Type B pancreatic cell (in vitro differentiated cells): Measurements from ENCODE around the gene GNA12. TPM values are rescaled to one million over a fixed set of nuclear protein-coding genes. Genes with fewer than 3 reads are reported as not detected.

Experiments
- DNase-seq: peaks from one replicate; pipeline ENCODE4 v3.0.0; 2021; ENCODE audit warnings: mixed read lengths; ENCODE audit not compliant: unreplicated experiment; ENCODE audit errors: extremely low spot score
- H3K27ac Mint-ChIP-seq: 2 replicates; pipeline ENCODE4 v1.8.0; 2021; ENCODE audit warnings: mild to moderate bottlenecking, mixed read lengths
- H3K27me3 Mint-ChIP-seq: 2 replicates; pipeline ENCODE4 v1.8.0; 2021; ENCODE audit warnings: mixed read lengths
- H3K36me3 Mint-ChIP-seq: 2 replicates; pipeline ENCODE4 v1.8.0; 2021; ENCODE audit warnings: mixed read lengths
- H3K4me1 Mint-ChIP-seq: one replicate; pipeline ENCODE4 v1.8.0; 2021; ENCODE audit warnings: mixed read lengths; ENCODE audit not compliant: unreplicated experiment
- H3K4me3 Mint-ChIP-seq: 2 replicates; pipeline ENCODE4 v1.8.0; 2021; ENCODE audit warnings: mild to moderate bottlenecking, mixed read lengths
- H3K9me3 Mint-ChIP-seq: 2 replicates; pipeline ENCODE4 v1.8.0; 2021; ENCODE audit warnings: mixed read lengths
- total RNA-seq: library from RNA; stranded (reverse); gene quantifications from 2 replicates; pipeline ENCODE4 v1.2.1, GENCODE V29; 2021; ENCODE audit warnings: low replicate concordance
- TF ChIP-seq, protein P1 (sequence below): fragments of 200-600 bp; sonication (generic); conservative IDR thresholded peaks from 2 replicates; pipeline ENCODE4 v1.5.0; 2021; ENCODE audit warnings: antibody characterized with exemption, mild to moderate bottlenecking

GNA12 gene
- total RNA-seq, 1 donor from 2014 or later: 46.2 TPM

DNA sequence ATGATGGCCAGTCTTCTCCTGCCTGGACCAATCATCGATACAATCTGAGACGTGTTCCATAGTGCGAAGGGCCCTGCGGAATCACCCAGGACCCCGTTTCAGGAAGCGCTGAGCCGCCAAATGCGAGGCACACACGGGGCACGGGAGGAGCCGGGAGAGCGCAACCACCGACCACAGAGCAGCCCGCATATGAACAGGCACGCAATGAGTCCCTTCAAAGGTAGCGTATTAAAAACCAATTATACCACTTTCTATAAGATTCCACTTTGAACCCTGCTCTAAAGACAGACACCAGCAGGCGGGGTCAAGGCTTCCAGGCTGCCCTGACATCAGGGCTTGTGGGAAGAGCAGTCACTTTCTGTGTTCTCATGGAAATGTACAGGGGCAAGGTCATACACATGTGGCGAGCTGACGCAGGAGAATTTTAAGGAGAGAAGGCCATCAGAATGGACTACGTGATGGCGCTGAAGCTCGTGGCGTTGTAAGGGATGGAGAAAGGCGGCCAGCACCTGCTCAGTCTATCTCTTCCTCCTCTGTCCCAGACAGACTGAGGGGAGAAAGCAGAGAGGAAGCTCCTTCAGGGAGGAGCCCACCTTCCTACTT is 109.9 kb downstream of the GNA12 start:
- TF ChIP-seq, protein P1, sequence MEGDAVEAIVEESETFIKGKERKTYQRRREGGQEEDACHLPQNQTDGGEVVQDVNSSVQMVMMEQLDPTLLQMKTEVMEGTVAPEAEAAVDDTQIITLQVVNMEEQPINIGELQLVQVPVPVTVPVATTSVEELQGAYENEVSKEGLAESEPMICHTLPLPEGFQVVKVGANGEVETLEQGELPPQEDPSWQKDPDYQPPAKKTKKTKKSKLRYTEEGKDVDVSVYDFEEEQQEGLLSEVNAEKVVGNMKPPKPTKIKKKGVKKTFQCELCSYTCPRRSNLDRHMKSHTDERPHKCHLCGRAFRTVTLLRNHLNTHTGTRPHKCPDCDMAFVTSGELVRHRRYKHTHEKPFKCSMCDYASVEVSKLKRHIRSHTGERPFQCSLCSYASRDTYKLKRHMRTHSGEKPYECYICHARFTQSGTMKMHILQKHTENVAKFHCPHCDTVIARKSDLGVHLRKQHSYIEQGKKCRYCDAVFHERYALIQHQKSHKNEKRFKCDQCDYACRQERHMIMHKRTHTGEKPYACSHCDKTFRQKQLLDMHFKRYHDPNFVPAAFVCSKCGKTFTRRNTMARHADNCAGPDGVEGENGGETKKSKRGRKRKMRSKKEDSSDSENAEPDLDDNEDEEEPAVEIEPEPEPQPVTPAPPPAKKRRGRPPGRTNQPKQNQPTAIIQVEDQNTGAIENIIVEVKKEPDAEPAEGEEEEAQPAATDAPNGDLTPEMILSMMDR: no peak
- Mint-ChIP-seq H3K27me3 (no peaks in the 10 kb centered on the region), H3K36me3 (peaks cover 47% of the 10 kb centered on the region), H3K4me1 (peaks cover 34% of the 10 kb centered on the region), H3K4me3 (no peak overlapping the region), H3K9me3 (peaks cover 6% of the 10 kb centered on the region), H3K27ac (peak overlapping the region; percentile 92)
- peak; percentile 62 for DNase-seq

GRCh38 chr7:2732959-2733584 is 111.0 kb downstream of the GNA12 start:
- Mint-ChIP-seq H3K4me3 (peak overlapping the region; percentile 64), H3K4me1 (peaks cover 34% of the 10 kb centered on the region), H3K27ac (peak overlapping the region; percentile 92), H3K36me3 (peaks cover 47% of the 10 kb centered on the region), H3K27me3 (no peaks in the 10 kb centered on the region), H3K9me3 (peaks cover 6% of the 10 kb centered on the region)
- TF ChIP-seq, protein P1: peak; percentile 38
- DNase-seq: peak; percentile 67

GRCh38 chr7:2732388-2732787 is 111.7 kb downstream of the GNA12 start:
- Mint-ChIP-seq H3K27ac (peak overlapping the region; percentile 92), H3K4me3 (peak overlapping the region; percentile 10)

GRCh38 chr7:2730846-2731770 is 113.0 kb downstream of the GNA12 start:
- peak; percentile 61 for DNase-seq
- no peaks in the 10 kb centered on the region for H3K27me3 Mint-ChIP-seq
- peaks cover 6% of the 10 kb centered on the region for H3K9me3 Mint-ChIP-seq
- H3K4me1 Mint-ChIP-seq: peaks cover 28% of the 10 kb centered on the region
- H3K27ac Mint-ChIP-seq: peak overlapping the region; percentile 79
- H3K36me3 Mint-ChIP-seq: peaks cover 47% of the 10 kb centered on the region
- peak overlapping the region; percentile 68 for H3K4me3 Mint-ChIP-seq
- TF ChIP-seq, protein P1: no peak

More at GRCh38 chr7:2732388-2732787, 111.7 kb downstream of the GNA12 start:
- H3K36me3 Mint-ChIP-seq: peaks cover 47% of the 10 kb centered on the region
- H3K4me1 Mint-ChIP-seq: peaks cover 34% of the 10 kb centered on the region
- H3K27me3 Mint-ChIP-seq: no peaks in the 10 kb centered on the region
- H3K9me3 Mint-ChIP-seq: peaks cover 6% of the 10 kb centered on the region
- DNase-seq: peak; percentile 18
- TF ChIP-seq, protein P1: no peak

DNA sequence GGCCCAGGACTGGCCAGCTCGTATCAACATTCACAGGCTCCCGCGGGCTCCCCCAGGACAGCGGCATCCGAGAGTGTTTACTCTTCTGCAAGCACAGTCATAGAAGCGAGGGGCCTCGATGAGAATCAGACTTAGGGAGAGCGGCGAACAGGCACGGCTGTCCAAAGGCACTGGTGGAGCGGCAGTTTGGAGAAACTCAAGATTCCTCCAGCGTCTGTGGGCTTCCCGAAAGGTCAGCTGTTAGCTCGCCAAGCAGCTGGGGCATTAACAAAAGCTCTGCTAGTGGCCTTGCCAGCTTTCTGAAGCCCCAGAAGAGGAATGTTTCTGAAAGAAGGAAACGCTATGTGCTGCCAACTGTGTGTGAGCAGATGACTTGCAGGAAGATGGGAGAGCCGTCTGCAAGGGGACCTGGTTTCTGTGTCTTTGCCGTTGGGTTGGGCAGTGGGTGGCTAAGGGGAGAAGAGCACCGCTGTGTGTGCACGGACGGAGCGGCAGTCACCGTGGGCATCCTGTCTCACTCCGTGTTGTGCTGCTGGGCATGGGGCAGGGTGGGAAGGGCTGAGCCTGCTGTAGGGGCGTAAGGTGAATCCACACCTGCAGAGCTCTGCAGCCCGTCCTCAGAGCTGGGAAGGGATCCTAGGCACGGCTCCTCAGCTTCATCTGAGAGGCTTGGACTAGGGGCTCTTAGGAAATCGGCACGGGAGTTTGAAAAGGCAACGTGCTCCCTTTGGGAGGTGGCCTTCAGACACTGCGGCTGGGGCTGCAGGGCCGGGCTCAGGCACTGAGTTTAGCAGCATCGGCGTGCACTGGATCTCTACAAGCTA is 114.0 kb downstream of the GNA12 start:
- no peak overlapping the region for H3K4me3 Mint-ChIP-seq
- peaks cover 28% of the 10 kb centered on the region for H3K4me1 Mint-ChIP-seq
- peaks cover 43% of the 10 kb centered on the region for H3K36me3 Mint-ChIP-seq
- no peaks in the 10 kb centered on the region for H3K27me3 Mint-ChIP-seq
- peak overlapping the region; percentile 79 for H3K27ac Mint-ChIP-seq
- peak; percentile 44 for DNase-seq
- TF ChIP-seq, protein P1: no peak
- H3K9me3 Mint-ChIP-seq: peaks cover 6% of the 10 kb centered on the region
